K562 (cell line): ENCODE measurements around the gene AFF1. TPM values are rescaled to one million over a fixed set of nuclear protein-coding genes. Genes with fewer than 3 reads are reported as not detected.

ENCODE experiments used
- ARID1B ChIP-seq: fragments of 450-650 bp; IDR thresholded peaks from 2 replicates; pipeline ENCODE4 v1.6.1; 2016; ENCODE audit warnings: antibody characterized with exemption, mild to moderate bottlenecking, inconsistent platforms
- ATF1 ChIP-seq, 2 experiments: fragments of 450-650 bp in 1 of 2; IDR thresholded peaks; 2 replicates each; pipeline ENCODE4 v1.6.1; 2016; ENCODE audit warnings: missing compliant biosample characterization in 1 of 2, missing genetic modification characterization in 1 of 2
- CBFA2T3 ChIP-seq: fragments of 450-650 bp; IDR thresholded peaks from 2 replicates; pipeline ENCODE4 v1.6.1; 2017
- CC2D1A ChIP-seq: fragments of 450-650 bp; IDR thresholded peaks from 2 replicates; pipeline ENCODE4 v1.6.1; 2017; ENCODE audit warnings: mild to moderate bottlenecking
- DPF2 ChIP-seq: fragments of 450-650 bp; IDR thresholded peaks from 2 replicates; pipeline ENCODE4 v1.6.1; 2016
- HDAC1 ChIP-seq, 2 experiments: fragments of 450-650 bp; IDR thresholded peaks; 2 replicates each; pipeline ENCODE4 v1.6.1; 2016 to 2017; ENCODE audit warnings: inconsistent platforms in 1 of 2, mild to moderate bottlenecking in 1 of 2, moderate library complexity in 1 of 2
- IFI16 ChIP-seq: fragments of 250-450 bp; sonication (Bioruptor Pico); IDR thresholded peaks from 2 replicates; pipeline ENCODE4 v2.1.2; 2022; ENCODE audit warnings: mild to moderate bottlenecking, inconsistent platforms
- NFE2 ChIP-seq: IDR thresholded peaks from 2 replicates; pipeline ENCODE4 v1.6.1; 2014; ENCODE audit warnings: antibody characterized with exemption, low read depth
- NONO ChIP-seq, 2 experiments: fragments of 200-400 bp in 1 of 2; fragments of 450-650 bp in 1 of 2; formaldehyde crosslinking in 1 of 2; IDR thresholded peaks; 2 replicates each; pipeline ENCODE4 v1.6.1; 2017; ENCODE audit warnings: low read depth in 2 of 2, mild to moderate bottlenecking in 2 of 2, moderate library complexity in 2 of 2, low read length in 1 of 2
- RAD21 ChIP-seq, 2 experiments: fragments of 250-450 bp in 1 of 2; fragments of 450-650 bp in 1 of 2; sonication (Bioruptor Pico) in 1 of 2; formaldehyde crosslinking in 1 of 2; IDR thresholded peaks in 1 of 2; conservative IDR thresholded peaks in 1 of 2; 2 replicates each; pipeline versions ENCODE4 v1.4.0 to v1.8.0; 2020 to 2022; ENCODE audit warnings: mild to moderate bottlenecking in 2 of 2, moderate library complexity in 1 of 2
- RERE ChIP-seq: sonication (generic); formaldehyde crosslinking; IDR thresholded peaks from 2 replicates; pipeline ENCODE4 v1.8.0; 2023; ENCODE audit warnings: missing genetic modification reagents, mild to moderate bottlenecking, borderline replicate concordance
- SMARCC2 ChIP-seq: fragments of 450-650 bp; IDR thresholded peaks from 2 replicates; pipeline ENCODE4 v1.6.1; 2017; ENCODE audit warnings: antibody characterized with exemption, moderate library complexity, mild to moderate bottlenecking, low read depth
- TFAM ChIP-seq: fragments of 250-450 bp; sonication (Bioruptor Pico); conservative IDR thresholded peaks from 2 replicates; pipeline ENCODE4 v1.5.0; 2021; ENCODE audit warnings: mild to moderate bottlenecking, moderate library complexity
- TFE3 ChIP-seq: fragments of 450-650 bp; formaldehyde crosslinking; IDR thresholded peaks from 2 replicates; pipeline ENCODE4 v1.4.0; 2020; ENCODE audit warnings: mild to moderate bottlenecking, mixed read lengths
- THRAP3 ChIP-seq: fragments of 450-650 bp; IDR thresholded peaks from 2 replicates; pipeline ENCODE4 v1.6.1; 2016; ENCODE audit warnings: mild to moderate bottlenecking, inconsistent platforms, borderline replicate concordance
- THRB ChIP-seq: fragments of 450-650 bp; formaldehyde crosslinking; conservative IDR thresholded peaks from 2 replicates; pipeline ENCODE4 v1.4.0; 2022; ENCODE audit warnings: mild to moderate bottlenecking, missing genetic modification characterization
- VEZF1 ChIP-seq: fragments of 200-800 bp; sonication (Bioruptor generic); IDR thresholded peaks from 2 replicates; pipeline ENCODE4 v1.6.1; 2017; ENCODE audit warnings: missing genetic modification characterization, missing compliant biosample characterization
- ZNF41 ChIP-seq: fragments of 250-450 bp; sonication (Bioruptor Pico); conservative IDR thresholded peaks from 2 replicates; pipeline ENCODE4 v1.4.0; 2020; ENCODE audit warnings: mild to moderate bottlenecking
- polyA plus RNA-seq, 8 experiments: library from polyadenylated mRNA; depleted of rRNA in 4 of 8; stranded (reverse) in 5 of 8; unstranded in 3 of 8; fragments of >200 nt; fragmentation: Nextera tagmentation in 2 of 8; fragmentation: Illumina TruSeq in 1 of 8; extraction: Ambion mirVana in 2 of 8; extraction: Trizol in 1 of 8; gene quantifications; 2 replicates each; pipeline versions ENCODE4 v1.2.1 to v1.2.3, GENCODE V29; 2011 to 2014; ENCODE audit warnings: inconsistent platforms in 1 of 8, missing spikeins in 1 of 8
- total RNA-seq, 7 experiments: library from RNA; depleted of rRNA in 6 of 7; stranded (reverse); fragments of >200 nt in 6 of 7; fragmentation: Illumina TruSeq in 2 of 7; extraction: Trizol in 2 of 7; gene quantifications; 2 replicates each; pipeline versions ENCODE4 v1.2.1 to v1.2.3, GENCODE V29; 2011 to 2021; ENCODE audit warnings: low replicate concordance in 1 of 7

Gene AFF1
- total and polyA plus RNA-seq, 9 of the 15 experiments (the other 6 are each of a cell fraction or from before 2014, with no cell fraction given), result 4.1 to 47.5 (median 17.2) TPM

GRCh38 chr4:87017580-87018342 is 83.0 kb downstream of the AFF1 start (continued):
- TF ChIP-seq ATF1 (CRISPR knock-in tag; IDR thresholded peaks at IDR 0.05), result no peak
- peak; percentile 38; the same call in 1 of the 2 replicates for TF ChIP-seq ATF1 (tag; IDR thresholded peaks at IDR 0.05)
- no peak for TF ChIP-seq IFI16 (CRISPR knock-in tag)
- TF ChIP-seq NONO (IDR thresholded peaks at IDR 0.05; ENCODE audit: low read depth in 2 of 2, low read length in 1 of 2), result no peak
- no peak for TF ChIP-seq HDAC1 (IDR thresholded peaks at IDR 0.05)
- peak; percentile 91 for TF ChIP-seq CBFA2T3
- peak; percentile 94 for TF ChIP-seq DPF2
- no peak for TF ChIP-seq THRB (CRISPR knock-in tag)
- TF ChIP-seq ARID1B, result peak; percentile 93
- no peak for TF ChIP-seq RERE (CRISPR knock-in tag)
- peak; percentile 76 for TF ChIP-seq SMARCC2
- no peak; the same call in 1 of the 2 replicates for TF ChIP-seq CC2D1A
- TF ChIP-seq TFE3 (CRISPR knock-in tag), result no peak
- TF ChIP-seq ZNF41 (CRISPR knock-in tag), result no peak
- TF ChIP-seq TFAM, result no peak
- TF ChIP-seq RAD21 (CRISPR knock-in tag; conservative IDR thresholded peaks at IDR 0.05 in 1 of 2, IDR thresholded peaks at IDR 0.05 in 1 of 2), result 0 out of 4 replicates have a peak, but pooled peaks of 1 of the 2 experiments have one; percentile 11
- TF ChIP-seq NFE2, result peak; percentile 38; the same call in 1 of the 2 replicates
- TF ChIP-seq THRAP3, result no peak
- peak; percentile 63 for TF ChIP-seq VEZF1 (CRISPR knock-in tag)
